ENCODE data around the gene FOXO6.

FOXO6 gene

DNA sequence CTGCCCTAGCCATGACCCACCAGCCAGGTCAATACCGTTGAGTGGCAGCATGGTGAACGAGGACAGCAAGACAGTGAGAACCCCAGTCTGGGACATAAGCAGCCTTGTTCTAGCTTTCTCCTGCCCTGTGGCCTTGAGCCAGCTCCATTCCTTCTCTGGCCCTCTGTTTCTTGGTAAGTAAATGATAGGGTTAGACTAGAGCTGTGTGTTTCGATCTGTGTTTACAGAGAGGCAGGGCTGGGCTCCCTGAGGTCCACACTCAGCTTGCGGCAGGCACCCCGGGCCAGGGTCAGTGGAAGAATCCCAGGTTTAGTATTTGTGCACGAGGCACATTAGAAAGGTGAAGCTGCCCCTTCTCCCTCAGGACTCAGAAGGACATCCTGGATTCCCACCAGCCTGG, 27.3 kb downstream of the FOXO6 start:
- TF ChIP-seq EZH2 (IDR thresholded peaks at IDR 0.05; ENCODE audit: borderline replicate concordance, low read length) = no peak
- TF ChIP-seq, protein P1, sequence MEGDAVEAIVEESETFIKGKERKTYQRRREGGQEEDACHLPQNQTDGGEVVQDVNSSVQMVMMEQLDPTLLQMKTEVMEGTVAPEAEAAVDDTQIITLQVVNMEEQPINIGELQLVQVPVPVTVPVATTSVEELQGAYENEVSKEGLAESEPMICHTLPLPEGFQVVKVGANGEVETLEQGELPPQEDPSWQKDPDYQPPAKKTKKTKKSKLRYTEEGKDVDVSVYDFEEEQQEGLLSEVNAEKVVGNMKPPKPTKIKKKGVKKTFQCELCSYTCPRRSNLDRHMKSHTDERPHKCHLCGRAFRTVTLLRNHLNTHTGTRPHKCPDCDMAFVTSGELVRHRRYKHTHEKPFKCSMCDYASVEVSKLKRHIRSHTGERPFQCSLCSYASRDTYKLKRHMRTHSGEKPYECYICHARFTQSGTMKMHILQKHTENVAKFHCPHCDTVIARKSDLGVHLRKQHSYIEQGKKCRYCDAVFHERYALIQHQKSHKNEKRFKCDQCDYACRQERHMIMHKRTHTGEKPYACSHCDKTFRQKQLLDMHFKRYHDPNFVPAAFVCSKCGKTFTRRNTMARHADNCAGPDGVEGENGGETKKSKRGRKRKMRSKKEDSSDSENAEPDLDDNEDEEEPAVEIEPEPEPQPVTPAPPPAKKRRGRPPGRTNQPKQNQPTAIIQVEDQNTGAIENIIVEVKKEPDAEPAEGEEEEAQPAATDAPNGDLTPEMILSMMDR (IDR thresholded peaks at IDR 0.05; ENCODE audit: low read length) = no peak
- no peaks in the 10 kb centered on the region for H4K20me1 ChIP-seq (ENCODE audit: insufficient read depth, low read length)
- no peaks in the 10 kb centered on the region for H3F3A ChIP-seq (ENCODE audit: insufficient read depth, low read length)
- H3K79me2 ChIP-seq (ENCODE audit: insufficient read depth, low read length) = no peaks in the 10 kb centered on the region
- H3K9me2 ChIP-seq (ENCODE audit: low read depth, low read length) = no peaks in the 10 kb centered on the region
- no peak overlapping the region for H3K4me2 ChIP-seq (ENCODE audit: low read length)
- H2AFZ ChIP-seq (ENCODE audit: low read length) = no peak overlapping the region
- no peaks in the 10 kb centered on the region for H3K9me3 ChIP-seq (ENCODE audit: low read length)
- H3K4me1 ChIP-seq (ENCODE audit: insufficient read depth, low read length, severe bottlenecking) = no peaks in the 10 kb centered on the region
- H3K36me3 ChIP-seq (ENCODE audit: insufficient read depth, low read length) = no peaks in the 10 kb centered on the region
- no peaks in the 10 kb centered on the region for H3K27me3 ChIP-seq (ENCODE audit: insufficient read depth, low read length)
- no peak overlapping the region for H3K4me3 ChIP-seq (ENCODE audit: low read depth, low read length, poor library complexity, severe bottlenecking)
- no peak overlapping the region for H3K9ac ChIP-seq (ENCODE audit: low read length)
- no peak overlapping the region for H3K27ac ChIP-seq (ENCODE audit: low read depth, low read length, poor library complexity, severe bottlenecking)

DNA sequence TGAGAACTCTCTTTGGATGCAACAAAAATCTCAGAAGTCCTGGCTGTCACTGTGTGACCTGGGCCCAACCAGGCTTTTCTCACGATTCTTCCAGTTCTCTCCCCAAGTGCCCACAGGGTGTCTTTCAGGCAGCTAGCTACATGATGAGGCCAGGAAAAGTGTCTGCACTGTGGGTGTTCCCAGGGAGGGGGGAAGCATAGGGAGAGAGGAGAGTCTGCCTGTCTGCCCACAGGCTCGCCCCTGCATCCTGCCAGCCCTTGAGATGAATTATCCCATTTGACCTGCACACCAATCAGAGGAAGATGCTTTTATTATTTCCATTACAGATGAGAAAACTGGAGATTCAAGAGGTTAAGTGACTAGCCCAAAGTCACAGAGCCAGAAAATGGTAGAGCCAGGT, 27.8 kb downstream of the FOXO6 start:
- no peak overlapping the region for H3K4me2 ChIP-seq (ENCODE audit: low read length)
- H3K79me2 ChIP-seq (ENCODE audit: insufficient read depth, low read length) = no peaks in the 10 kb centered on the region
- no peaks in the 10 kb centered on the region for H3K9me3 ChIP-seq (ENCODE audit: low read length)
- H4K20me1 ChIP-seq (ENCODE audit: insufficient read depth, low read length) = no peaks in the 10 kb centered on the region
- H3K36me3 ChIP-seq (ENCODE audit: insufficient read depth, low read length) = no peaks in the 10 kb centered on the region
- no peak overlapping the region for H3K4me3 ChIP-seq (ENCODE audit: low read depth, low read length, poor library complexity, severe bottlenecking)
- H2AFZ ChIP-seq (ENCODE audit: low read length) = no peak overlapping the region
- H3K27ac ChIP-seq (ENCODE audit: low read depth, low read length, poor library complexity, severe bottlenecking) = no peak overlapping the region
- H3F3A ChIP-seq (ENCODE audit: insufficient read depth, low read length) = no peaks in the 10 kb centered on the region
- no peaks in the 10 kb centered on the region for H3K27me3 ChIP-seq (ENCODE audit: insufficient read depth, low read length)
- no peaks in the 10 kb centered on the region for H3K4me1 ChIP-seq (ENCODE audit: insufficient read depth, low read length, severe bottlenecking)
- TF ChIP-seq, protein P1 (IDR thresholded peaks at IDR 0.05; ENCODE audit: low read length) = no peak
- TF ChIP-seq EZH2 (IDR thresholded peaks at IDR 0.05; ENCODE audit: borderline replicate concordance, low read length) = no peak
- no peak overlapping the region for H3K9ac ChIP-seq (ENCODE audit: low read length)
- H3K9me2 ChIP-seq (ENCODE audit: low read depth, low read length) = no peaks in the 10 kb centered on the region

DNA sequence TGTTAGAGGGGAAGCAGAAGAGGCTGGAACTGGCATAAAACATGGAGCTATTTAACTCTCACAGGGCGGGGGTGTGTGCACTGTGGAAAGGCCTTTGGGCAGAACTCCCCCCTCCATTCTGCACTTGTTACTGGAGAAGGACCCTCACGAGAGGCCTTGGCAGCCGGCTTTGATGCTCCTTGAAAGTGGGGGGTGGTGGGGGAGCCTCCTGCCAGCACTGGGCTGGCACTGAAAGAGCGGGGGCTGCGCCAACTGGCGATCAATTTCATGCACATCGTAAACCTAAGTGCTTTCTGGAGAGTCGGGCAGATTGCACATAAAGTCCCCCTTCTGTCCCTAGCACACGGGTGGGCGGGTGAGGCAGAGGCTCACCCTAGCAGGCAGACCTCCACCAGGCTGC, 28.9 kb downstream of the FOXO6 start:
- no peaks in the 10 kb centered on the region for H4K20me1 ChIP-seq (ENCODE audit: insufficient read depth, low read length)
- 0 out of 2 replicates have a peak, but pooled peaks cover 2% of the 10 kb centered on the region for H3K27me3 ChIP-seq (ENCODE audit: insufficient read depth, low read length)
- no peaks in the 10 kb centered on the region for H3K36me3 ChIP-seq (ENCODE audit: insufficient read depth, low read length)
- H3K9me2 ChIP-seq (ENCODE audit: low read depth, low read length) = no peaks in the 10 kb centered on the region
- H3K9ac ChIP-seq (ENCODE audit: low read length) = no peak overlapping the region
- no peaks in the 10 kb centered on the region for H3K79me2 ChIP-seq (ENCODE audit: insufficient read depth, low read length)
- no peak overlapping the region for H3K4me3 ChIP-seq (ENCODE audit: low read depth, low read length, poor library complexity, severe bottlenecking)
- TF ChIP-seq, protein P1 (IDR thresholded peaks at IDR 0.05; ENCODE audit: low read length) = no peak
- TF ChIP-seq EZH2 (IDR thresholded peaks at IDR 0.05; ENCODE audit: borderline replicate concordance, low read length) = no peak
- no peaks in the 10 kb centered on the region for H3K9me3 ChIP-seq (ENCODE audit: low read length)
- H3F3A ChIP-seq (ENCODE audit: insufficient read depth, low read length) = no peaks in the 10 kb centered on the region
- H3K4me1 ChIP-seq (ENCODE audit: insufficient read depth, low read length, severe bottlenecking) = no peaks in the 10 kb centered on the region
- no peak overlapping the region for H2AFZ ChIP-seq (ENCODE audit: low read length)
- H3K27ac ChIP-seq (ENCODE audit: low read depth, low read length, poor library complexity, severe bottlenecking) = no peak overlapping the region
- H3K4me2 ChIP-seq (ENCODE audit: low read length) = no peak overlapping the region
